Mucosa of rectum (tissue), 2 donors: ENCODE data around the gene PCDHGA3.
A peak's percentile ranks its signal among the peaks of the same experiment; 100 is the strongest.
"Not testable (repeated sequence)": the region's sequence is repeated elsewhere in the genome, so short reads cannot be mapped to it uniquely, and the experiment has no call there.

Source experiments
- H3K27ac ChIP-seq, 2 donors: one replicate each; pipeline ENCODE4 v1.7.0; 2013; ENCODE audit warnings: inconsistent platforms in 2 of 2, low read depth in 2 of 2, low read length in 2 of 2
- H3K27me3 ChIP-seq, 2 donors: one replicate each; pipeline ENCODE4 v1.7.0; 2013; ENCODE audit warnings: low read length in 2 of 2; ENCODE audit not compliant: control insufficient read depth in 2 of 2, insufficient read depth in 2 of 2
- H3K36me3 ChIP-seq, 2 donors: one replicate each; pipeline ENCODE4 v1.7.0; 2013; ENCODE audit warnings: low read length in 2 of 2; ENCODE audit not compliant: control insufficient read depth in 2 of 2, insufficient read depth in 2 of 2
- H3K4me1 ChIP-seq, 2 donors: one replicate each; pipeline ENCODE4 v1.7.0; 2013; ENCODE audit warnings: low read length in 2 of 2, mild to moderate bottlenecking in 1 of 2; ENCODE audit not compliant: control insufficient read depth in 2 of 2, insufficient read depth in 2 of 2
- H3K4me3 ChIP-seq, 2 donors: one replicate each; pipeline ENCODE4 v1.7.0; 2013; ENCODE audit warnings: low read length in 2 of 2
- H3K9ac ChIP-seq, 2 donors: one replicate each; pipeline ENCODE4 v1.7.0; 2013; ENCODE audit warnings: low read length in 2 of 2, low read depth in 1 of 2, mild to moderate bottlenecking in 1 of 2
- H3K9me3 ChIP-seq, 2 donors: one replicate each; pipeline ENCODE4 v1.7.0; 2013; ENCODE audit warnings: low read length in 2 of 2; ENCODE audit not compliant: control insufficient read depth in 2 of 2
- donor health status: healthy.
- donor health status: Normal muscosa, but diverticular disease.

Gene PCDHGA3

GRCh38 chr5:141382469-141383294 lies 39.1 kb downstream of the PCDHGA3 start, which contains the start of gene PCDHGA7:
Gene PCDHGA7 (plus strand): TSS chr5:141382742. CDS start chr5:141382900, 158 bp downstream.
- Histone ChIP-seq H3K27ac (no peak within 1 kb of the TSS), H3K9ac (no peak within 1 kb of the TSS), H3K36me3 (no peaks in the 10 kb centered on the region), H3K4me1 (no peaks in the 10 kb centered on the region), H3K4me3 (peak within 1 kb of the TSS; percentile 5 to 29), H3K27me3 (no peaks in the 10 kb centered on the region), H3K9me3 (peaks cover 0 to 23% of the 10 kb centered on the region in 2 donors)

GRCh38 chr5:141383345-141383744 lies 39.7 kb downstream of the PCDHGA3 start:
- H3K36me3 ChIP-seq, result no peaks in the 10 kb centered on the region
- no peaks in the 10 kb centered on the region for H3K27me3 ChIP-seq
- H3K4me1 ChIP-seq, result no peaks in the 10 kb centered on the region
- no peak overlapping the region for H3K9ac ChIP-seq
- H3K9me3 ChIP-seq, result peaks cover 2 to 25% of the 10 kb centered on the region in 2 donors
- H3K4me3 ChIP-seq, result no peak overlapping the region
- no peak overlapping the region for H3K27ac ChIP-seq

GRCh38 chr5:141384471-141385267 lies 41.0 kb downstream of the PCDHGA3 start:
- Histone ChIP-seq H3K9ac (no peak overlapping the region), H3K27ac (no peak overlapping the region), H3K36me3 (no peaks in the 10 kb centered on the region), H3K4me3 (no peak overlapping the region), H3K27me3 (no peaks in the 10 kb centered on the region), H3K4me1 (no peaks in the 10 kb centered on the region), H3K9me3 (peaks cover 8 to 39% of the 10 kb centered on the region in 2 donors)

- H3K27ac ChIP-seq, H3K4me1 ChIP-seq, H3K9ac ChIP-seq, H3K27me3 ChIP-seq, H3K36me3 ChIP-seq: not testable (repeated sequence)
- peaks cover 10 to 46% of the 10 kb centered on the region in 2 donors for H3K9me3 ChIP-seq
- H3K4me3 ChIP-seq, result peak within 1 kb of the TSS in 1 of 2 donors; percentile 29
These were observed 44.1 kb downstream of the PCDHGA3 start, which contains the start of gene PCDHGB4 for GRCh38 chr5:141387557-141388311. Gene PCDHGB4 (plus strand): TSS chr5:141387698. CDS start chr5:141387885, 187 bp downstream.

GRCh38 chr5:141388661-141389060 lies 45.0 kb downstream of the PCDHGA3 start:
- Histone ChIP-seq H3K4me1 (no peaks in the 10 kb centered on the region), H3K27ac (no peak overlapping the region), H3K27me3 (no peaks in the 10 kb centered on the region), H3K9ac (no peak overlapping the region), H3K4me3 (peak overlapping the region in 1 of 2 donors; percentile 29), H3K9me3 (peaks cover 10 to 48% of the 10 kb centered on the region in 2 donors), H3K36me3 (no peaks in the 10 kb centered on the region)

GRCh38 chr5:141389153-141390042 lies 45.8 kb downstream of the PCDHGA3 start:
- H3K4me3 ChIP-seq, result no peak overlapping the region
- no peak overlapping the region for H3K27ac ChIP-seq
- no peak overlapping the region for H3K9ac ChIP-seq
- peaks cover 10 to 48% of the 10 kb centered on the region in 2 donors for H3K9me3 ChIP-seq
- no peaks in the 10 kb centered on the region for H3K36me3 ChIP-seq
- H3K27me3 ChIP-seq, result no peaks in the 10 kb centered on the region
- no peaks in the 10 kb centered on the region for H3K4me1 ChIP-seq

- H3K4me3 ChIP-seq, result no peak within 1 kb of the TSS
- H3K4me1 ChIP-seq, result no peaks in the 10 kb centered on the region
- peaks cover 14 to 45% of the 10 kb centered on the region in 2 donors for H3K9me3 ChIP-seq
- no peak within 1 kb of the TSS for H3K27ac ChIP-seq
- H3K36me3 ChIP-seq, result no peaks in the 10 kb centered on the region
- no peaks in the 10 kb centered on the region for H3K27me3 ChIP-seq
- H3K9ac ChIP-seq, result no peak within 1 kb of the TSS
These were observed 49.0 kb downstream of the PCDHGA3 start, which contains the start of gene PCDHGA8 for GRCh38 chr5:141392429-141393198. Gene PCDHGA8 (plus strand): TSS chr5:141392633. CDS start chr5:141392814, 181 bp downstream.

GRCh38 chr5:141393267-141393666 lies 49.6 kb downstream of the PCDHGA3 start:
- Histone ChIP-seq H3K4me3 (no peak overlapping the region), H3K9ac (no peak overlapping the region), H3K36me3 (no peaks in the 10 kb centered on the region), H3K27me3 (no peaks in the 10 kb centered on the region), H3K27ac (no peak overlapping the region), H3K4me1 (no peaks in the 10 kb centered on the region), H3K9me3 (peaks cover 13 to 43% of the 10 kb centered on the region in 2 donors)
